Panc1 (cell line): ENCODE results near the gene SYT9. TPM values are rescaled to one million over a fixed set of nuclear protein-coding genes. Genes with fewer than 3 reads are reported as not detected.

Source experiments
- ATAC-seq: fragments of 200-7000 bp; cut with Tn5 transposase; 2 replicates; pipeline ENCODE4 v1.9.1; 2020; ENCODE audit warnings: mild to moderate bottlenecking, moderate library complexity
- BruUV-seq: library from RNA; stranded (reverse); fragments of 400-500 nt; replicated peaks from 2 replicates; lab custom pipeline; 2021; lab: Mats Ljungman, UMichigan
- CTCF ChIA-PET: fragments of 300-600 bp; sonication (Branson Sonifier 250); formaldehyde crosslinking; loops from one replicate; lab custom pipeline; 2022; ENCODE audit warnings: antibody characterized with exemption; lab: Charles Lee
- POLR2A ChIA-PET: fragments of 300-600 bp; sonication (Branson Sonifier 250); formaldehyde crosslinking; loops from one replicate; lab custom pipeline; 2022; ENCODE audit warnings: antibody characterized with exemption; lab: Charles Lee
- DNase-seq: peaks from one replicate; pipeline ENCODE4 v3.0.0-alpha.2; 2010; ENCODE audit warnings: low read depth, low spot score
- H3K27ac ChIP-seq: 2 replicates; pipeline ENCODE4 v1.5.1; 2011; ENCODE audit warnings: mild to moderate bottlenecking, low read length, inconsistent platforms
- H3K27me3 ChIP-seq: fragments of 200-500 bp; sonication (Bioruptor generic); 2 replicates; pipeline ENCODE4 v1.6.0; 2014; ENCODE audit warnings: low read length, inconsistent platforms; ENCODE audit not compliant: control insufficient read depth, insufficient read depth
- H3K36me3 ChIP-seq: fragments of 200-500 bp; sonication (Bioruptor generic); 2 replicates; pipeline ENCODE4 v1.5.1; 2014; ENCODE audit warnings: inconsistent platforms, mild to moderate bottlenecking, low read length, moderate library complexity; ENCODE audit not compliant: control insufficient read depth, insufficient read depth
- H3K4me1 ChIP-seq: 2 replicates; pipeline ENCODE4 v1.5.1; 2011; ENCODE audit warnings: inconsistent platforms, mild to moderate bottlenecking, low read length, moderate library complexity; ENCODE audit not compliant: control insufficient read depth, insufficient read depth
- H3K4me3 ChIP-seq, 2 experiments: 2 replicates each; pipeline ENCODE4 v1.5.1; 2011 to 2012; ENCODE audit warnings: low read depth in 2 of 2, low read length in 2 of 2, mild to moderate bottlenecking in 2 of 2, inconsistent platforms in 1 of 2, moderate library complexity in 1 of 2
- H3K9me3 ChIP-seq: fragments of 200-500 bp; sonication (Bioruptor generic); 2 replicates; pipeline ENCODE4 v1.5.1; 2014; ENCODE audit warnings: low read depth, mild to moderate bottlenecking, inconsistent platforms, low read length, moderate library complexity; ENCODE audit not compliant: control insufficient read depth, insufficient read depth
- POLR2AphosphoS5 ChIP-seq: IDR thresholded peaks from 2 replicates; pipeline ENCODE4 v1.6.1; 2012; ENCODE audit warnings: mild to moderate bottlenecking, low read depth, low read length, moderate library complexity
- SIN3A ChIP-seq: IDR thresholded peaks from 2 replicates; pipeline ENCODE4 v1.6.1; 2012; ENCODE audit warnings: low read depth, mild to moderate bottlenecking, low read length, moderate library complexity, borderline replicate concordance; ENCODE audit not compliant: insufficient read depth
- TCF7L2 ChIP-seq: IDR thresholded peaks from 2 replicates; pipeline ENCODE4 v1.6.1; 2011; ENCODE audit warnings: mild to moderate bottlenecking, low read depth, low read length, inconsistent platforms
- in situ Hi-C: cut with HindIII; loops from 2 replicates; pipeline ENCODE4 v1.10.0; 2016; ENCODE audit warnings: low sequenced_read_pairs, low pct_unique_long_range_greater_than_20kb
- intact Hi-C: fragments of 100-400 bp; cut with micrococcal nuclease; formaldehyde crosslinking; loops from one replicate; pipeline ENCODE4 v1.10.0; 2022; ENCODE audit not compliant: unreplicated experiment
- total RNA-seq: library from RNA; stranded (reverse); gene quantifications from one replicate; pipeline ENCODE4 v1.2.1, GENCODE V29; 2021; ENCODE audit not compliant: unreplicated experiment
- TF ChIP-seq, protein P1 (sequence below), 2 experiments: IDR thresholded peaks; 2 replicates each; pipeline ENCODE4 v1.6.1; 2011 to 2012; ENCODE audit warnings: low read depth in 2 of 2, control low read depth in 1 of 2, low read length in 1 of 2, mild to moderate bottlenecking in 1 of 2, moderate library complexity in 1 of 2; ENCODE audit not compliant: insufficient read depth in 1 of 2
- TF ChIP-seq, protein P2 (sequence below): fragments of 450-650 bp; IDR thresholded peaks from 2 replicates; pipeline ENCODE4 v1.5.1; 2017; ENCODE audit warnings: mild to moderate bottlenecking

The SYT9 gene
- total RNA-seq, 1 experiment from 2014 or later: 3.7 TPM

DNA sequence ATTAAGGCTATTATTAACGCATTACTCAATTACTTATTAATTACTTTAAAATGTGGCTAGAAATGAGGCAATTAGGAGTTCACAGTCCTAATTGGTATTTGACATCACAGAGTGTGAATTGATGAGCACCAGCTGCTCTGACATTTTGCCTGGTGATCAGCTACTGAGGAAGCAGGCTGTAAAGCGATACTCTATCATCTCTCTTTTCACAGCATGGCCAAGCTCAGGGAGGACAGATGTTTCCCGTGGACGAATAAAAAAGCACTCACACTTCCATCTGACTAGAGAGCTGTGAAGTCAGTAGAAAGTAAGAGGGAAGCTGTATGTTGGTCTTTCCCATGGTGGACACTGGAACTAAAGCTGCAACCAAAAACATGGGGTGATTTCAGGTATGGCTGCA, 29.1 kb upstream of the SYT9 start:
- CTCF ChIA-PET: no interaction called here
- in situ Hi-C loops (no loop called here), intact Hi-C loops (no loop called here)
- ATAC-seq: no peak
- no peaks in the 10 kb centered on the region for H3K9me3 ChIP-seq
- H3K36me3 ChIP-seq: no peaks in the 10 kb centered on the region
- H3K27me3 ChIP-seq: peaks cover 7% of the 10 kb centered on the region
- no TSS peak for BruUV-seq
- no peak overlapping the region for H3K27ac ChIP-seq
- DNase-seq: no peak
- TF ChIP-seq TCF7L2 (no peak), POLR2AphosphoS5 (no peak), SIN3A (no peak)
- TF ChIP-seq, protein P1, sequence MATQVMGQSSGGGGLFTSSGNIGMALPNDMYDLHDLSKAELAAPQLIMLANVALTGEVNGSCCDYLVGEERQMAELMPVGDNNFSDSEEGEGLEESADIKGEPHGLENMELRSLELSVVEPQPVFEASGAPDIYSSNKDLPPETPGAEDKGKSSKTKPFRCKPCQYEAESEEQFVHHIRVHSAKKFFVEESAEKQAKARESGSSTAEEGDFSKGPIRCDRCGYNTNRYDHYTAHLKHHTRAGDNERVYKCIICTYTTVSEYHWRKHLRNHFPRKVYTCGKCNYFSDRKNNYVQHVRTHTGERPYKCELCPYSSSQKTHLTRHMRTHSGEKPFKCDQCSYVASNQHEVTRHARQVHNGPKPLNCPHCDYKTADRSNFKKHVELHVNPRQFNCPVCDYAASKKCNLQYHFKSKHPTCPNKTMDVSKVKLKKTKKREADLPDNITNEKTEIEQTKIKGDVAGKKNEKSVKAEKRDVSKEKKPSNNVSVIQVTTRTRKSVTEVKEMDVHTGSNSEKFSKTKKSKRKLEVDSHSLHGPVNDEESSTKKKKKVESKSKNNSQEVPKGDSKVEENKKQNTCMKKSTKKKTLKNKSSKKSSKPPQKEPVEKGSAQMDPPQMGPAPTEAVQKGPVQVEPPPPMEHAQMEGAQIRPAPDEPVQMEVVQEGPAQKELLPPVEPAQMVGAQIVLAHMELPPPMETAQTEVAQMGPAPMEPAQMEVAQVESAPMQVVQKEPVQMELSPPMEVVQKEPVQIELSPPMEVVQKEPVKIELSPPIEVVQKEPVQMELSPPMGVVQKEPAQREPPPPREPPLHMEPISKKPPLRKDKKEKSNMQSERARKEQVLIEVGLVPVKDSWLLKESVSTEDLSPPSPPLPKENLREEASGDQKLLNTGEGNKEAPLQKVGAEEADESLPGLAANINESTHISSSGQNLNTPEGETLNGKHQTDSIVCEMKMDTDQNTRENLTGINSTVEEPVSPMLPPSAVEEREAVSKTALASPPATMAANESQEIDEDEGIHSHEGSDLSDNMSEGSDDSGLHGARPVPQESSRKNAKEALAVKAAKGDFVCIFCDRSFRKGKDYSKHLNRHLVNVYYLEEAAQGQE (IDR thresholded peaks at IDR 0.05; ENCODE audit: insufficient read depth in 1 of 2, low read depth in 2 of 2, low read length in 1 of 2): no peak
- TF ChIP-seq, protein P2, sequence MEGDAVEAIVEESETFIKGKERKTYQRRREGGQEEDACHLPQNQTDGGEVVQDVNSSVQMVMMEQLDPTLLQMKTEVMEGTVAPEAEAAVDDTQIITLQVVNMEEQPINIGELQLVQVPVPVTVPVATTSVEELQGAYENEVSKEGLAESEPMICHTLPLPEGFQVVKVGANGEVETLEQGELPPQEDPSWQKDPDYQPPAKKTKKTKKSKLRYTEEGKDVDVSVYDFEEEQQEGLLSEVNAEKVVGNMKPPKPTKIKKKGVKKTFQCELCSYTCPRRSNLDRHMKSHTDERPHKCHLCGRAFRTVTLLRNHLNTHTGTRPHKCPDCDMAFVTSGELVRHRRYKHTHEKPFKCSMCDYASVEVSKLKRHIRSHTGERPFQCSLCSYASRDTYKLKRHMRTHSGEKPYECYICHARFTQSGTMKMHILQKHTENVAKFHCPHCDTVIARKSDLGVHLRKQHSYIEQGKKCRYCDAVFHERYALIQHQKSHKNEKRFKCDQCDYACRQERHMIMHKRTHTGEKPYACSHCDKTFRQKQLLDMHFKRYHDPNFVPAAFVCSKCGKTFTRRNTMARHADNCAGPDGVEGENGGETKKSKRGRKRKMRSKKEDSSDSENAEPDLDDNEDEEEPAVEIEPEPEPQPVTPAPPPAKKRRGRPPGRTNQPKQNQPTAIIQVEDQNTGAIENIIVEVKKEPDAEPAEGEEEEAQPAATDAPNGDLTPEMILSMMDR: no peak
- no peak overlapping the region for H3K4me3 ChIP-seq
- POLR2A ChIA-PET: no interaction called here
- no peaks in the 10 kb centered on the region for H3K4me1 ChIP-seq

GRCh38 chr11:7239877-7240276, 11.8 kb upstream of the SYT9 start:
- intact Hi-C loops: no loop called here
- POLR2A ChIA-PET: no interaction called here

More at GRCh38 chr11:7239877-7240276, 11.8 kb upstream of the SYT9 start:
- Histone ChIP-seq H3K4me3 (no peak overlapping the region), H3K27me3 (peaks cover 16% of the 10 kb centered on the region), H3K27ac (no peak overlapping the region), H3K4me1 (no peaks in the 10 kb centered on the region), H3K36me3 (no peaks in the 10 kb centered on the region), H3K9me3 (no peaks in the 10 kb centered on the region)
- DNase-seq (no peak), ATAC-seq (no peak)
- no peak for TF ChIP-seq SIN3A
- TF ChIP-seq, protein P2: no peak
- TF ChIP-seq, protein P1 (IDR thresholded peaks at IDR 0.05; ENCODE audit: insufficient read depth in 1 of 2, low read depth in 2 of 2, low read length in 1 of 2): no peak
- TF ChIP-seq TCF7L2: no peak
- TF ChIP-seq POLR2AphosphoS5: no peak
- CTCF ChIA-PET: interaction anchor here (0.6 kb wide), 1 partner anchor 52 kb away, joined by 4 read pairs; no protein-coding TSS in a partner anchor
- no TSS peak for BruUV-seq
- in situ Hi-C loops: no loop called here
